Dedifferentiated amniotic fluid mesenchymal stem cell (primary cell): ENCODE results near the gene LCE3D.
"Not testable (repeated sequence)": the region's sequence is repeated elsewhere in the genome, so short reads cannot be mapped to it uniquely, and the experiment has no call there.

Experiments used
- DNase-seq: peaks from one replicate; pipeline ENCODE4 v3.0.0-alpha.2; 2016; ENCODE audit errors: extremely low spot score

Gene LCE3D

DNA sequence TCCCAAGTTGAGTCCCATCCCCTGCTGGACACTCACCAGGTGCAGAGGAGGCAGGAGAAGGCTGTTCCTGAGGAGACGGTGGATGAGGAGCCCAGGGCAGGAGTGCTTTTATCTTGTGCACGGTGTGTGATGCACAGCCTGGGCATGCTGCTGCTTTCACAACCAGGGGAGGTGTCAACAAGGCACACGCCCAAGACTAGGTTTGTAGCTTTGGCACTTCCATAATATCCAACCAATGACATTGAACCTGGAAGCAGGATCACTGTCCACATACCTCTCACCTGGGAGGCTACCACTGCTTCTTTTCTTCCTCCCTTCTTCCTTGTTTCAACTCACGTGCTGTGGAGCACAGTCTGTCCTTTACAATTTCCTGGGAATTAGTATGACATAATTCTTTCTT lies at the start of gene LCE3D:
TSS of gene LCE3D (minus strand) at position 84 of the 400 bp plus-strand sequence. CDS start 580 bp downstream, outside the sequence.
- no peak for DNase-seq

DNA sequence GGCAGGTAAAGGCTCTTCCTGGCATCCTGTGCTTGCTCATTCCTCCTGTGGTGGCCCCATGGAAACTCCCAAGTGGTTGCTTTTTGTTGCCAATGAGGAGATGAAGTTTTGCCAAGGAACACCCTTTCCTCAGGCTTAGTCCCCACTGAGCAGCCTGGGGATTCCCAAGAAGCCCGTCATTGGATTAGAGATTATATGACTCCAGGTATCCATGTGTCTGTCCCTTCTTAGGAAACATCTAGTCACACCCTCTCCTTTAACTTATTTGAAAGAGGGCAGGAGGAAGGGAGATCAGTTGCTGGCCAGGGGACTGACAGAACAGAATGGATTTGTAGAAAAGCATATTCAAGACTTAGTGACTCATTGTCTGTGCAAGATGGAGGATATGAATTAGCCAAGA lies 46.4 kb upstream of the LCE3D start:
- no peak for DNase-seq

DNA sequence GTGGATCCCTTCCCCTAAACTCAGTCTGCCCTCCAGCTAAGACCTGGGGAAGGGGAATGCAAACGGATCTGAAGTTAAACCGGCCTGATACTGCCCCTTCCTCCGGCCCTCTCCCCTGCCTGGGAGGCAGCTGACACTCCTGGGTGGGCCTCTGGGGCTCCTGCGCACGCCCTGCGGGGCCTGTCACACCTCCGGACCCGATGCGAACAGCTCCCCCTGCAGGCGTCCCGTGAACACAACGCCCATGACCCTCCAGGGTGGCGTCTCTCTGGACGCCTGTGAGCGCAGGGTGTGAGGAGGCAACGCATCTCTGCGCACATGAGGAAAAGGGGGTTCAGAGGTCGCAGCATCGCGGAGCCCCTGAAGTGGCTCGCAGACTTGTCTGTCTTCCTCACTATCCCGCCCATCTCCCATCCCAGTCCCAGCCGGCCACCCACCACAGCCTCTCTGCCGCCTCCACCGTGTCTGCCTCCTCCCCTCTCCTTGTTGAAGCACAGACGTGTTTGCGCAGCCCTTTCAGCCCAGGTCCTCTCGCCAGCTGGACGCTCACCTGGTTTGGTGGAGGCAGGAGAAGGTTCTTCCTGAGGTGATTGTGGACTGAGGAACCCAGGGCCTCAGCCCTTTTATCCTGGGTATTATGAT lies 43.0 kb upstream of the LCE3D start:
- DNase-seq, result no peak

- DNase-seq, result no peak
These were observed 42.5 kb upstream of the LCE3D start, which contains the start of gene LCE3A for GRCh38 chr1:152622803-152623202. Gene LCE3A (minus strand): TSS chr1:152623103. CDS start chr1:152623103, 0 bp downstream.

DNA sequence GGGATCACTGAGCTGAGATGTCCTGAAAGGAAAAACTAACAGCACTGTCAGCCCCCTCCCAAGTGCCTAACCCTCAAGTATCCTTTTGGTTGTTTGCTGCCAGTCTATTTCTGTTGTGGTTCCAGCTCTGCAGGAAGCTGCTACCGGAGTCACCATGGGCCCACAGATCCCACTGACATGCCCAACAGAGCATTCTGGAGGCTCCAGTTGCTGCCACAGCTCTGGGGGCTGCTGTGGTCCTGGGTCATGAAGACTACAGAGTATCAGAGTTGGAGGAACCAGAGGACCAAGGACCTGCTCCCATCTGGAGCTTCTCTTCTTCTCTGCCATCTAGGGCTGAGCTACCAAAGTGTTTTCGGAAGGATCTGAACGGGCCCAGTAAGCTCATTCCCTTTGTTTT lies 41.7 kb upstream of the LCE3D start:
- no peak for DNase-seq

DNA sequence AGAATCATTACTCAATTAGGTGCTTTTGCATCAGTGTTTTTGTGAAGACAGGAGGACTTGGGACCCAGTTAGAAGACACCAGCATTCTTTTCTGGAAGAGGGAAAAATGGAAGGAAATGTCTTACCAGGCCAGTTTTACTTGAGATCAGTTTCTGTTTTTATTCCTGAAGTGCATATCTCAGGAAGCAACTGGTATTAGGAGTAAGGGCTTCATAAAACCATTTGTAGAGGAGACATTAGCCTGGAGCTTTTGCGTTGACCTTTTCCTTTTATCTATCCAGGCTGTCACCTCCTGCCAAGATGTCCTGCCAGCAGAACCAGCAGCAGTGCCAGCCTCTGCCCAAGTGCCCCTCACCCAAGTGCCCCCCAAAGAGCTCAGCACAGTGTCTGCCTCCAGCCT lies 33.2 kb upstream of the LCE3D start, which contains the start of gene LCE3B:
TSS of gene LCE3B (plus strand) at position 301 of the 400 bp plus-strand sequence. CDS start at position 301, 0 bp downstream.
- DNase-seq, result no peak

GRCh38 chr1:152599934-152600333 lies 19.6 kb upstream of the LCE3D start, which contains the start of gene LCE3C:
Gene LCE3C (plus strand): TSS chr1:152600234. CDS start chr1:152600732, 498 bp downstream.
- no peak for DNase-seq

GRCh38 chr1:152596986-152597385 lies 16.7 kb upstream of the LCE3D start:
- DNase-seq, result no peak

- no peak for DNase-seq
These were observed 5.3 kb upstream of the LCE3D start for GRCh38 chr1:152585586-152585985.

- no peak for DNase-seq
These were observed 2.3 kb upstream of the LCE3D start for GRCh38 chr1:152582647-152583046.

- DNase-seq, result not testable (repeated sequence)
These were observed 790 bp downstream of the LCE3D start for GRCh38 chr1:152579526-152579925.

DNA sequence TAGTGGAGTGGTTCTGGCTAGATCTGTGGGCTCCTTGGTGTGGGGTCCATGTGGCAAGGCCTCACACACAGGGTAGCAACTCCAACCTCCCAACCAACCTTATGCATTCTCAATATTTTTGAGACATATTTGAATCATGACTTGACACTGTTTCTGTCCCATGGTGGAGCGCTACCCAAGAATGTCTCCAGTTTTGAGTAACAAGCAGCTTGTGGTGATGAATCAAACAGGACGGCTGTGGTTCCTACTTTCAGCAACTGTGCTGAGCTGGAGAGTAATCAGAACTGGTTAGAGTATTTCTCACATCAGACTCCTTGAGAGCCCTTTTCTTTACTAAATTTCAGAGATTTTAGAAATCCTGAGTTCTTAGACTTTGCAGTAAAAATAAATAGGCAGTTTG lies 3.1 kb downstream of the LCE3D start:
- no peak for DNase-seq

- DNase-seq, result no peak
These were observed 13.6 kb downstream of the LCE3D start, which contains the start of gene LCE3E for GRCh38 chr1:152566681-152567080. Gene LCE3E (minus strand): TSS chr1:152566780. CDS start chr1:152566208, 572 bp downstream.

DNA sequence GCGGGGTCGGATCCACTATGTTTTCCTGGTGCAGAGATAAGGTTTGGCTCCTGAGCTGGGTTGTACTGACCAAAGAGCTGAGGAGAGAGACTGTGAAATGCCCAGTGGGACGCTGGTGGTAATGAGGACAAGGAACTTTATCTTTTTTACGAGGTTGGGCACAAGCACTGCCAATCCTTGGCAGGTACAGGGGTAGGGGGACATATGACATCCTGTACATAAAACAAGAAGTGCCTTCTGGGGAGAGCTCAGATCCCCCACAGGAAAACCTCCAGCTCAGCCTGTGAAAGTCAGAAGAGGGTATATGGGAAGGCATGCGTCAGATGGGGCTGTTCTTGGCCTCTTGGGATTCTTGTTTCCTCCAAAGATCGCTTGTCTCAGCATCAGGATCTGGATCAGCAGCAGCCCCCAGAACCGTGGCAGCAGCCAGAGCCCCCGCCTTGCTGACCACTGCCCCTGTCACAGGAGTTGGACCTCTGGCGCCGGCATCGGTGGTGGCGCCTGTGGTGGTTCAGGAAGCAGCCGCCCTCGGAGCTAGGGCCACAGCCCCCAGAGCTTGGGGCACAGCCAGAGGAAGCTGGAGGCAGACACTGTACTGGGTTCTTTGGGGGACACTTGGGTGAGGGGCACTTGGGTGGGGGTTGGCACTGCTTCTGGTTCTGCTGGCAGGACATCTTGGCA lies 14.6 kb downstream of the LCE3D start:
- DNase-seq, result no peak

GRCh38 chr1:152565115-152565514 lies 15.2 kb downstream of the LCE3D start:
- no peak for DNase-seq

DNA sequence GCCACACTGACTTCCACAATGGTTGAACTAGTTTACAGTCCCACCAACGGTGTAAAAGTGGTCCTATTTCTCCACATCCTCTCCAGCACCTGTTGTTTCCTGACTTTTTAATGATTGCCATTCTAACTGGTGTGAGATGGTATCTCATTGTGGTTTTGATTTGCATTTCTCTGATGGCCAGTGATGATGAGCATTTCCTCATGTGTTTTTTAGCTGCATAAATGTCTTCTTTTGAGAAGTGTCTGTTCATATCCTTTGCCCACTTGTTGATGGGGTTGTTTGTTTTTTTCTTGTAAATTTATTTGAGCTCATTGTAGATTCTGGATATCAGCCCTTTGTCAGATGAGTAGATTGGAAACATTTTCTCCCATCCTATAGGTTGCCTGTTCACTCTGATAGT lies 32.0 kb downstream of the LCE3D start:
- DNase-seq, result not testable (repeated sequence)

GRCh38 chr1:152546704-152547103 lies 33.6 kb downstream of the LCE3D start:
- DNase-seq, result no peak

DNA sequence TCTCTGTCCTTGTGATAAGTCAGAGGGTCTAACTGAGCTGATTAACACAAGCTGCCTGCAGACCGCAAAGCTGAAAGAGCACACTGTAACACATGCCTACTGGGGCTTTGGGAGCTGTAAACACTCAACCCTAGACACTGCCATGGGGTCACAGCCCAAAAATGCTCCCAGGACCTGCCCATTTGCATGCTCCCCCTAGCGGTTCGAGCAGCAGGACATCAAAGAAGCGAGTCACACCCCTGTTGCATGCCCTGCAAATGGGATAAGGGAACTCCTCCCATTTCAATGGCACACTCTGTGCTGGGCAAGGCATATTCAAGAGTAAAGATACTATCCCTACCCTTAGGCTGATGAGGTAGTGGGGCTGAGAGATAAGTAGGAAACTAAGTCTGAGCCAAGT lies 36.5 kb downstream of the LCE3D start:
- no peak for DNase-seq

- no peak for DNase-seq
These were observed 40.4 kb downstream of the LCE3D start for GRCh38 chr1:152539901-152540300.

GRCh38 chr1:152537496-152537895 lies 42.8 kb downstream of the LCE3D start:
- no peak for DNase-seq

DNA sequence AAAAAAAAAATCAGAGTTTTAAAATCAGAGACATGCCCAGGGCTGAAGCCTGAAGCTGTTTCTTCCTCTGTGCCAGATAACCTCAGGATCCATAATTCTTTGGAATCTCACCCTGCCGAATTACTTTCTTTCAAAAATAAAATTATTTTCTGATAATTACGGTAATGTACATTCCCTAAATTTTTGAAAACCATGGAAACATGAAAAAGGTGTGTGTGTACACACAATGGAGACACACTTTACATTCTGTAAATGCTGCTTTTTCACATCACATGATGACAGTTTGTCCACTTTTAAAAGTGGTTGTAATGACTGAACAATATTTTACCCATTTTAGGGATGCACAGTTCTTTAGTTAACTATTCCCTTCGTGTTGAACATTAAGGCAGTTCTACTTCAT lies 44.5 kb downstream of the LCE3D start:
- DNase-seq, result no peak

DNA sequence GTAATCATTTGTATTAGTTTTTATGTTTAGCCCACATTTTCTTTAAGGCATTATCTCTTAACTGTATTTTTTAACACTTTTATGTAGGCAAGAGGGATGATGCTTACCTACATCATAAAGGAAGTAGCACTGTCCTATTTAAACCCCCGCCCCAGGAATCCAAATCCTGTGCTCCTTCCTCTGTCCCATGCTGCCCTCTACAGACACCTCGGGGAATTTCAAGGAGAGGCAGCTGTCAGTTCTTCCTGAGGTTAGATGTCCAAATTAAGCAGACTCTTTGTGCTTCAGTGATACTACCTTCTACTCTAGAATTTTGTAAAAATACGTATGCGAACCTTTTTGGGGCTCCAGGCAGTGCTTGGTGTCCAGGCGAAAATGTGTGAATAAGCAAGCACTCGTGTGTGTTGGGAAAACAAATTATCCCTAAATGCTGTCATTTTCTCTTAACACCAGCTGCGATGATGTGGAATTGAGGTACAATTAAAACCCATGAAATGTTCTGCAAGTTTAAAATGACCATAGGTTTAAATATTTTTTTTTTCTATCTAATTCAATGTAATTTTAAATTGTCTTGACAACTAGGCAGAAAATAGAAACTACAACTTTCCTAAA lies 46.9 kb downstream of the LCE3D start:
- DNase-seq, result no peak
